Measurements from ENCODE around the gene KIR3DL1. TPM values are rescaled to one million over a fixed set of nuclear protein-coding genes. Genes with fewer than 3 reads are reported as not detected.
"Not testable (repeated sequence)": the region's sequence is repeated elsewhere in the genome, so short reads cannot be mapped to it uniquely, and the experiment has no call there.

KIR3DL1 gene
- total RNA-seq, 1 donor, result not detected

DNA sequence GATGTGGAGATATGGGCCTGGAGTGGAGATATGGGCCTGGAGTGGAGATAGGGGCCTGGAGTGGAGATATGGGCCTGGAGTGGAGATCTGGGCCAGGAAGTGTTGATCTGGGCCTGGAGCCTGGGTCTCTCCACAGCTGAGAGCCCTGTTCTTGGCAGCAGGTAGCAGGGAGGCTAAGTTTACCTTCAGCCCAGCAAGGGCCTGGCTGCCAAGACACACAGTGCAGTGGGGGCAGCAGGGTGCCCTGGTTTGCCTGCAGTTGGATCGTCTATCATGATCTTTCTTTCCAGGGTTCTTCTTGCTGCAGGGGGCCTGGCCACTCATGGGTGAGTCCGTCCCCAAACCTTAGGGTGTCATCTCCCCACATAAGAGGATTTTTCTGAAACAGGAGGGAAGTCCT lies 34.7 kb downstream of the KIR3DL1 start:
- TF ChIP-seq CTCF (IDR thresholded peaks at IDR 0.05; ENCODE audit: insufficient read depth, low read depth, low read length), result no peak
- H3K4me3 ChIP-seq (ENCODE audit: low read depth, low read length), result no peak overlapping the region
- DNase-seq (ENCODE audit: low read depth), result no peak

- no peak for DNase-seq (ENCODE audit: low read depth)
- no peak overlapping the region for H3K4me3 ChIP-seq (ENCODE audit: low read depth, low read length)
- TF ChIP-seq CTCF (IDR thresholded peaks at IDR 0.05; ENCODE audit: insufficient read depth, low read depth, low read length), result no peak
Observed at GRCh38 chr19:54851353-54851752, 35.1 kb downstream of the KIR3DL1 start.

- H3K4me3 ChIP-seq (ENCODE audit: low read depth, low read length); DNase-seq (ENCODE audit: low read depth): not testable (repeated sequence)
Observed at GRCh38 chr19:54855241-54855640, 39.0 kb downstream of the KIR3DL1 start.

GRCh38 chr19:54858476-54858875 lies 42.2 kb downstream of the KIR3DL1 start:
- not testable (repeated sequence) for H3K4me3 ChIP-seq (ENCODE audit: low read depth, low read length); DNase-seq (ENCODE audit: low read depth)

DNA sequence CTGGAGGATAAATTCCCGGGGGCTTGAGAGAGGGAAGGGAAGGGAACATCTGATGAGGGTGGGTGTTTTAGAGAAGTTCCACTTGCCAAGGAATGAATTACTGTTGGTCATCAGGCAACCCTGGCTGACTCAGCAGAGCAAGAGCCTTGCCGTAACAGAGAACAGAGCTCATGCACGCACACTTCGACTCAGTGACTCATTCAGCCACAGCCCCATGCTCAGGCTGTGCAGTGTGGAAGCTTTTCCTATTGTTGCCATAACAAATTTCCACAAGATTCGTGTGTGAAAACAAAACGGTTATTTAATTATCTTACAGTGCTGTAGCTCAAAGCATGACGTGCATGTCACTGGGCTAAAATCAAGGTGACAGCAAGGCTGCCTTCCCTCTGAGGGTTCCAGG lies 43.2 kb downstream of the KIR3DL1 start:
- DNase-seq (ENCODE audit: low read depth); H3K4me3 ChIP-seq (ENCODE audit: low read depth, low read length): not testable (repeated sequence)

GRCh38 chr19:54863459-54863858 lies 47.2 kb downstream of the KIR3DL1 start:
- DNase-seq (ENCODE audit: low read depth); H3K4me3 ChIP-seq (ENCODE audit: low read depth, low read length): not testable (repeated sequence)

DNA sequence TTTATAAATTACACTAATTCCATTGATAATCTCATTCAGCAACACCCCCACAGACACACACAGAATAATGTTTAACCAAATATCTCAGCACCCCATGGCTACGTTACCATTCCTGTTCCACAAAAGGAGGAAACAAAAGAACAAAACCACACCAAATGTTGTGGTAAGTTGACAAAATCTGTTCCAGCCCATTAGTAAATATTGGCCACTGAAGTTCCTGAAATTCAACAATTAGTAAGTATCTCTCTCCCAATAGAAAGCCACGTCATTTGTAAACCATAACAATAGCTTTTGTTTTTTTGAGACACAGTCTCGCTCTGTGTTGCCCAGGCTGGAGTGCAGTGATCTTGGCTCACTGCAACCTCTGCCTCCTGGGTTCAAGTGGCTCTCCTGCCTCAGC lies 55.4 kb downstream of the KIR3DL1 start:
- TF ChIP-seq CTCF (IDR thresholded peaks at IDR 0.05; ENCODE audit: insufficient read depth, low read depth, low read length), result no peak
- no peak for DNase-seq (ENCODE audit: low read depth)
- H3K4me3 ChIP-seq (ENCODE audit: low read depth, low read length), result no peak overlapping the region

- no peak for TF ChIP-seq CTCF (IDR thresholded peaks at IDR 0.05; ENCODE audit: insufficient read depth, low read depth, low read length)
- DNase-seq (ENCODE audit: low read depth), result no peak
- H3K4me3 ChIP-seq (ENCODE audit: low read depth, low read length), result no peak within 1 kb of the TSS
Observed at GRCh38 chr19:54873990-54874389, 57.7 kb downstream of the KIR3DL1 start, which contains the start of gene FCAR. TSS of gene FCAR (plus strand) at chr19:54874235. CDS start at chr19:54874290, 55 bp downstream.

- DNase-seq (ENCODE audit: low read depth), result no peak
- no peak for TF ChIP-seq CTCF (IDR thresholded peaks at IDR 0.05; ENCODE audit: insufficient read depth, low read depth, low read length)
- H3K4me3 ChIP-seq (ENCODE audit: low read depth, low read length), result no peak overlapping the region
Observed at GRCh38 chr19:54875506-54875905, 59.2 kb downstream of the KIR3DL1 start.
